Activated CD4-positive, alpha-beta T cell treated with anti-CD3 and anti-CD28 coated beads, Interleukin-10, Interleukin-2, amounts not matched to agents 100 ng/mL and 50 ng/mL, durations not matched to agents 16 hours and 8 hours (primary cell): ENCODE data around the gene FBN2.
"Not testable (repeated sequence)": the region's sequence is repeated elsewhere in the genome, so short reads cannot be mapped to it uniquely, and the experiment has no call there.

Source experiments
- DNase-seq: peaks from one replicate; pipeline ENCODE4 v3.0.0-alpha.2; 2020

Gene FBN2

DNA sequence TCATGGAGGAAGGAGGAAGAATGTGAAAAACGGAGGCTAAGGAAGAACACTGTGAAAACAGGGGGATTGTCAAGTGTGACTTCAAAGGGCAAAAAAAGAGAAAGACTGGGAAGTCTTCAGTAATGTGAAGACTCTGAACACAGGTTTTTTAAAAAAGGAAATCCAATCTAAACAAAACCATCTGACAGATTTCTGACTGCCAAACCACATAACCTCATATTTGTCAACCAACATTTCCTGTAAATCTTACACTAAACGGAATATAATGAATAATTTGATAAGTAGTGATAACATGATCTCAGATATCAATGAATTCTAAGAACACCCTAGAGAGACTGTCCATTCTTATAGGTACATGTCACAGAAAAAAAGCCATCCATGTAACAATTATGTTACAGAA, 124.7 kb downstream of the FBN2 start:
- no peak for DNase-seq

GRCh38 chr5:128412145-128412930, 125.7 kb downstream of the FBN2 start:
- no peak for DNase-seq

- DNase-seq = no peak
Observed at GRCh38 chr5:128409166-128409800, 128.8 kb downstream of the FBN2 start.

- DNase-seq = no peak
Observed at GRCh38 chr5:128408622-128409021, 129.4 kb downstream of the FBN2 start.

DNA sequence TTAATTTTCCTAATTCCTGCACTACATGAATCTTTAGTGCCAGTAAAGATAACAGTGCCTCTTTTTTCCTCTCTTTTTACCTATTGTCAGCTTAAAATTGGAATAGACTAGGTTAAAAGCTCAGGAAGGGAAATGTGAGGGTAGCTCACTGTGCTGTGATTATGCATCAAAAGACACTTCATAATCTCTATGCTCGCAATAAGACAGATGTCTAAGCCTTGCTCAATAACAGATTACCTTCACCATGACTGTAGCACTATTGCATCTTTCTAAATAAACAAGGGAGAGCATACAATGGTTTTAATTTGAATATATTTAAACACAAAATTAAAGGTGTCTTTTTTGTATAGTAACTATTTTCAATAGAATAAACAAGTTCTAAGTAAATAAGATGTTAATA, 130.1 kb downstream of the FBN2 start:
- no peak for DNase-seq

DNA sequence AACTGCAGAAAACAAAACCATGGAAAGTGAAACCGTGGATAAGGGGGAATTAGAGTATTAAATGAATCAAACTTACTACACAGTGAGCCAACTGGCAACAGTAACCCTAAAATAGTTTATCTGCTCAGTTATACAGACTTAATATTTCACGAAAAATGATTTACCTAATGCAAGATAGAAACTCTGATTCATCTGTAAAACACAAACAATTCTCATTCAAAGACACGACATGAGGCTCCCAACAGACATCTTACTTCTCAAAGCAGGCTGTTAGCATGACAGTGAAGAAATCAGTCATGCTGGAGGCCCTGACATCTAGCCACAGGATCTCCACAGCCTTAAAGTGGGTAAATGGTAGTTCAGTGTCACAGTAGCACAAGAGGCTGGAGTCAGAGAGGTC, 131.2 kb downstream of the FBN2 start:
- DNase-seq = no peak

DNA sequence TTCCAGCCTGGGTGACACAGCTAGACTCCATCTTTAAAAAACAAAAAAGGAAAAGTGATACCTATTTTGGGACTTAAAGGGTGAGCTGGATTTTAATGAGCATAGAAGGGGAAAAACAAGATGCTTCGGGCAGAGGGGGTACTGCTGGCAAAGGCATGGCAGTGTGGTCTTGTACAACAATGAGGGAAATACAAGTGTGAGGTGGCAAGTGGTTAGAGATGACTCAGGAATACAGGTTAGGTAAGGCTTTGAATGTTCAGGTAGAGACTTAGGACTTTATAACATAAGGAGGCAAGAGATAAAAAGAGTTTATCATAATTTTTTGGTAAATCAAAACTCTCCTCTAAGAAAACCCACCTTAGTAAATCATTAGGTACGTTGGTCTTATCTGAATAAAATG, 132.9 kb downstream of the FBN2 start:
- DNase-seq = no peak

DNA sequence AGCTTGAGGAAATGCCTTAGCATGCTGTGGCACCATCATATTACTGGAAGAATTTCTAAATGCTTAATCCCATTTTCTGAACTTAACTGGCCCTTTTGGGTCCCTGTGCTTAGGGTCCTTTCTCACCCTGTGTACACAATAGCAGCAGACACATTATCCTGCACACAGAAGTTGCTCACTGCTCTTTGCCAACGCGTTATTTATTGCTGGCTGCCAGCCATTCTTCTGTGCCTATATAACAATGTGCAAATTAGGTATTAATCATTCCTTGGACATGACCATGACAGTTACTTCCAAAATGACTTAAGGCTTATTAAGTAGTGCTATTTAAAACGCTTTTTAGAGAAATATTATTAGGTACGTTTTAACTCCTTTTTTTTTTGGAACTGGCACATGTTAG, 134.7 kb downstream of the FBN2 start:
- no peak for DNase-seq

GRCh38 chr5:128402506-128402905, 135.5 kb downstream of the FBN2 start:
- no peak for DNase-seq

DNA sequence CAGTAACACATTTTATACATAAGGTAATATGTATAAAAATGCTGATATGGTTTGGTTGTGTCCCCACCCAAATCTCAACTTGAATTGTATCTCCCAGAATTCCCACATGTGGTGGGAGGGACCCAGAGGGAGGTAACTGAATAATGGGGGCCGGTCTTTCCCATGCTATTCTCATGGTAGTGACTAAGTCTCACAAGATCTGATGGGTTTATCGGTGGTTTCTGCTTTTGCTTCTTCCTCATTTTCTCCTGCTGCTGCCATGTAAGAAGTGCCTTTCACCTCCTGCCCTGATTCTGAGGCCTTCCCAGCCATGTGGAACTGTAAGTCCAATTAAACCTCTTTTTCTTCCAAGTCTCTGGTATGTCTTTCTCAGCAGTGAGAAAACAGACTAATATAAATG, 137.3 kb downstream of the FBN2 start:
- not testable (repeated sequence) for DNase-seq

DNA sequence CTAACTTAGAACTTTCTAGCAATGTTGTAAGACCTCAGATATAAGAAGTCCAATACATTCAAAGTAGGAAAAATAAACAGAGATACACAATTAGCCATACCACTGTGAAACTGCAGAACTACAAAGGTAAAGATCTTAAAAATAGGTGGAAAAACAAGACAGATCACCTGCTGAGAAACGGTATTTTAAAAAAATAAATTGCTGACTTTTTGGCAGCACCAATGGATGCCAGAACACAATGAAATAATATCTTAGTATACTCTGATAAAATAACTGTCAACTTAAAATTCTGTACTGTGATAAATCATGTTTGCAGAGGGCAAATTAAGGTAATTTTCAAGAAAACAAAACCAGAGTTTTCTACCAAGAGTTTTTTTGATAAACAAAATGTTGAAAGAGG, 138.9 kb downstream of the FBN2 start:
- DNase-seq = no peak

- DNase-seq = no peak
Observed at GRCh38 chr5:128397876-128398275, 140.2 kb downstream of the FBN2 start.

GRCh38 chr5:128395073-128395472, 143.0 kb downstream of the FBN2 start:
- DNase-seq = no peak

DNA sequence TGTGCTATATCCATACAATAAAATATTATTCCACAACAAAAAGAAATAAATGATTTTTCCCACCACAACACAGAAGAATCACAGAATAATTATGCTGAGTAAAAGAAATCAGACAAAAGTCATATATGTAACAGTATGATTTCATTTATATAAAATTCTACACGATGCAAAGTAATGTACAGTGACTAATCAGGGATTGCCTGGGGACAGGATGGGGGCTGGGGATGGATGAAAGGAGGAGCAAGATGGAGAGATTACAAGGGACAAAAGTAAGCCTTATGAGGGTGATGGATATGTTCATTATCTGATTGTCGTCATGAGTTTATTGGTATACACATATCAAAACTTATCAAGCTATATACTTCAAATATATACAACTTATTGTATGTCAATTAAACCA, 154.0 kb downstream of the FBN2 start:
- DNase-seq = no peak

- no peak for DNase-seq
Observed at GRCh38 chr5:128380337-128380736, 157.7 kb downstream of the FBN2 start.

GRCh38 chr5:128378632-128379031, 159.4 kb downstream of the FBN2 start:
- DNase-seq = no peak

DNA sequence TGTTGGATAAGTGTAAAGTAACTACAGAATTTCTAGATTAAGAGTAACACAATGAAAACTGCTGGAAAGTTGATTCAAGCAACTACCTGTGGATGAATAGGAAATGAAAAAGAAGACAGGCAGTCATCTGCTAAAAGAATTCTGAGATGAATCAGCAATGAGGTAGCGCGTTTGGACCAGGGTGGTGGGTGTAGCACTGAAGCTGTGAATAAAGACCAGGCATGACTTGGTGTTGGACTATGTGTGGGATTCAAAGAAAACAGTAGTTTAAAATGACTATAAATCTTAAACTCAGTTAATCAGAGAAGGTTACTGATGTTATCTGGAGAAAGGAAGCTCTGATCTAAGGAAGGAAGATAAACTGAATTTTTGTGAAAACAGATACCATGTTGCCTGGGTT, 159.8 kb downstream of the FBN2 start:
- no peak for DNase-seq

DNA sequence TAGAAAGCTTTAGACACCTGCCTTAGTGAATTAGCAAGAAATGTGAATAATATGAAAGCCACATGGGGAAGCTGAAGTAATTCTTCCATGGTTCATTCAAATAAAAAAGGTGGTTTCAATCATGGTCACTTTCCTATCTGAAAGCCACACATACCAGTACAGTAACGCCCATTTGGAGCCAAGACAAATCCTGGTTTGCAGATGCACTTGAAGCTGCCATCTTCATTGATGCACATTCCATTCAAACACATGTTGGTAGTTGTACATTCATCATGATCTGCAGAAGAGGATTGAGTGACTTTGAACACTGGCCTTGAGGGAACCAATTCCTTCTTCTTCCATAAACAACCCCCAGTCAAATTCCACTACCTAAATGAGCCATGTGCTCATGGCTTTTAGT, 161.5 kb downstream of the FBN2 start:
- no peak for DNase-seq

GRCh38 chr5:128366147-128366546, 171.9 kb downstream of the FBN2 start:
- DNase-seq = no peak

DNA sequence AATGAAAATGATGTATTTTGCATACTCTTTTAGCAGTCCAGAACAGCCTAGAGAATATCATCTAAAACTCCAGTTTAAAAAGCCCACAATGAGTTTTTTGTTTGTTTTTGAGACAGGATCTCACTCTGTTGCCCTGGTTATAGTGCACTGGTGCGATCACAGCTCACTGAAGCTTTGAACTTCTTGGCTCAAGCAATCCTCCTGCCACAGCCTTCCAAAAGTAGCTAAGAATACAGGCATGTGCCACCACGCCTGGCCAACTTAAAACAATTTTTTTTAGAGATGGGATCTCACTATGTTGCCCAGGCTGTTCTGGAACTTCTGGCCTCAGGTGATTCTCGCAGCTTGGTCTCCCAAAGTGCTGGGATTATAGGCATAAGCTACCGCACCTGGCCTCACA, 175.7 kb downstream of the FBN2 start:
- DNase-seq = no peak

DNA sequence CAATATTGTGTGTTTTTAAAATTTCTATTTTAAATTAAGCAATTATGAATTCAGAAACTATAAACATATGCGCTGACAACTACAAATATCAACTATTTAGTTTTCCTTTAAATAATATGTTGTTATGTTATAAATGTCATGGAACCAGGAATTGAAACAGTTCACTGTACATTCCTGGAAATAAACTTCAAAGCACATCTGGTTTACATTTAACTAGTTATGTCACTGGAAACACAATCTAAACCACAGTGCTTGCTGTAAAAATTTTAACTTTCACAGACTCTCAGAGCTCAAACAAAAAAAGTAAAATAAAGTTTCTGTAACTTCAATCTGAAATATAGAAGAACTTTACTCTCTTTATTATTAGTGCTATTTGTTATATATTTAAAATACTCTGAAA, 179.2 kb downstream of the FBN2 start:
- no peak for DNase-seq

GRCh38 chr5:128357226-128357625, 180.8 kb downstream of the FBN2 start:
- DNase-seq = no peak

DNA sequence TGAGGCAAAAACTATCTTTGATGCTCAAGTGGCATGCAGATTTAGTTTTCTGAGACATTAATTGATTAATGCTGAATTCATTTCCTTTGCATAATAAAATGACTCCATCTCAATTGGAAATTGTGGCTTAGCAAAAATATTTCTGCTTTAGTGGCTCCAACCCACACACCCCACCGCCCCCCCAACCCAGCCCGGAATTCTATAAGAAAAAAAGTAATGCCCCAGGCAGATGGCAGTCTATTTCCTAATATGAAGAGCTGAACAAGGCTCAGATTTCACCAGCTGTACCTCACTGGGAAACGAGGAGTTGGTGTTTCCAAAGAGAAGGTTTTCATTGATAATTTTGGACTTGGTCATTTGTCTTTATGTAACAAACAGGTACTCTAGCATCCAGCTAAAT, 182.1 kb downstream of the FBN2 start:
- no peak for DNase-seq

DNA sequence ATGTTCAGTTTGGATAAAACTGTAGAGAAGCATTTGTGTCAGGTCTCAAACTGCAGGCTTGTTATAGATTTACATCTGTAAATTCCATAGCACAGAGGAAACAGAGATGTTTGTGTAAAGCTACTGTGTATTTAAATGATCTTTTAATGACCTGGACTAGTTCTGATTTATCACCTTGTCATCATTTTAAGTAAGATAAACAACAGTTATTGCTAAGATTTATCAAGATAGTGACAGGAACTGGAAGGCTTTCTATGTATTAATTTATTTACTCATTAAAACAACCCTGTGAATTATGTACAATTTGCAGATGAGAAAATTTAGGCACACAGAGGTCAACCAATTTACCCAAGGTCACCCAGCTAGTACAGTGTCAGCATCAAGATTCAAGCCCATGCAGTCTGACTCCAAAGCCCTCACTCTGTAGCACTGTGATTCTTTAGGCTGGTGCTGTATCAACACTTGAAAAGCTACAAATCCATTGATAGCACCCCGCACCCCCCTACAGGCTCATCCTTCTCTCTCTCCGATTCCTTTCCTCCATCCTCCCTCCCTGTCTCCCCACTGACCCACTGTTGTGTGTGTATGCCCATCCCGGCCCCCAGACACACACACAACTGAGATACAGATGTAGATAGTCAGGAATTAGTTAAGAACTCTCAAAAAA, 184.5 kb downstream of the FBN2 start:
- no peak for DNase-seq
